CD1c-positive myeloid dendritic cell (primary cell): ENCODE measurements around the gene MVP.
"Not testable (repeated sequence)": the region's sequence is repeated elsewhere in the genome, so short reads cannot be mapped to it uniquely, and the experiment has no call there.

ENCODE experiments used
- DNase-seq: peaks from one replicate; pipeline ENCODE4 v3.0.0-alpha.2; 2016; ENCODE audit errors: extremely low spot score

MVP gene

DNA sequence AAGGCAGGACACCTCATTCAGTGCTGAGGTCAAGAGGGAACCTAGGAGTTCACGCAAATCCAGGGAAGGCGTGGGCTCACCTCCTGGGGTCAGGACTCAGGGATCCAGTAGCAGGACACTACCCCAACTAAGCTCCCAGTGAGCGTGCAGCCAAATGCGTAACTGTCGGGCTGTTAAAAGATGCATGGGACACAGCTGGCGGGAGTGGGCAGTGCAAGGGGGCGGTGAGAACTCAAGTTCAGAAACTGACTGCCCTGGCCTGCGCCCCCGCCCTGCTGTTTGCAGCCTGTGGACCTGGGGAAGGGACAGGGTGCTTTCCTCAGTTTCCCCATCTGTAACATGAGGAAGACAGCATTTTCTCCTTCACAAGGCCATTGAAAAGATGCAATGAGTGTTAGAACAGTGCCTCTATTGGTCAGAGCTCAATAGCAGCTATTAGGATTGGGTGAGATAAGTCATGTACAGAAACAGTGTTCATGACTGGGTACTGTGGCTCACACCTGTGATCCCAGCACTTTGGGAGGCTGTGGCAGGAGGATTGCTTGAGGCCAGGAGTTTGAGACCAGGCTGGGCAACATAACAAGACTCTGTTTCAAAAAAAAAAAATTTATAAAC, 22.6 kb downstream of the MVP start:
- DNase-seq = no peak

GRCh38 chr16:29843931-29844330, 23.7 kb downstream of the MVP start:
- DNase-seq = peak; percentile 10

DNA sequence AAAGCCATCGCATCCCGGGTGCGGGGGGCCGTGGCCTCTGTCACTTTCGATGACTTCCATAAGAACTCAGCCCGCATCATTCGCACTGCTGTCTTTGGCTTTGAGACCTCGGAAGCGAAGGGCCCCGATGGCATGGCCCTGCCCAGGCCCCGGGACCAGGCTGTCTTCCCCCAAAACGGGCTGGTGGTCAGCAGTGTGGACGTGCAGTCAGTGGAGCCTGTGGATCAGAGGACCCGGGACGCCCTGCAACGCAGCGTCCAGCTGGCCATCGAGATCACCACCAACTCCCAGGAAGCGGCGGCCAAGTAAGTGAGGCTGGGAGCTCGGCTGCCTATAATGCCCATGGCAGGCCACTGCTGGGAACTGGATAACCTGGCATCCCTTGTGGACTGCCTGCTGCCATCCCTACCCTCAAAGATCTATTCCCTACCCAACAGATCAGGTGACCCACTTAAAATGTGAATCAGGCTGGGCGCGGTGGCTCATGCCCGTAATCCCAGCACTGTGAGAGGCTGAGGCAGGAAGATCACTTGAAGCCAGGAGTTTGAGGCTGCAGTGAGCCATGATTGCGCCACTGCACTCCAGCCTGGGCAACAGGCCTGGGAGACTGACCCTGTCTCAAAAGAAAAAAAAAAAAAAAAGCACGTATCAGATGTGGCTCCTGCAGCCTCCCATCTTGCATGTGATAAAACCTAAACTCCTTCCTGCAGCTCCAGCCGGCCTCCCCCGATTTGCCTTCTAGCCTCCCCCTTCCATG, 24.5 kb downstream of the MVP start:
- DNase-seq = no peak

DNA sequence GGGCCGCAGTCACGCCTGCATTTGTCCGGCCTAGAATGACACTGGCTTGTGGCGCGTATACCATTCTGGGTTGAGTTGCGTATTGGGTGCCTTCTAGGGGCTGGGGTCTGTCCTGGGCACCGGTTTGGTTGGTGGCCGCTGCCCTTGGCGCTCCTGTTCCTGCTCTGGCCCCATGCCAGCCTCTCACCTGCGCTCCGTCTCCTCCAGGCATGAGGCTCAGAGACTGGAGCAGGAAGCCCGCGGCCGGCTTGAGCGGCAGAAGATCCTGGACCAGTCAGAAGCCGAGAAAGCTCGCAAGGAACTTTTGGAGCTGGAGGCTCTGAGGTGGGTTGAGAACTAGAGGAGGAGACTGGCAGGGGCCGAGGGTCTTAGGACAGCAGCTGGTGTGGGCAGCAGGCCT, 25.4 kb downstream of the MVP start:
- no peak for DNase-seq

- DNase-seq = peak; percentile 82
These were observed 28.4 kb downstream of the MVP start for GRCh38 chr16:29848420-29849297.

- DNase-seq = no peak
These were observed 29.2 kb downstream of the MVP start for GRCh38 chr16:29849505-29849904.

DNA sequence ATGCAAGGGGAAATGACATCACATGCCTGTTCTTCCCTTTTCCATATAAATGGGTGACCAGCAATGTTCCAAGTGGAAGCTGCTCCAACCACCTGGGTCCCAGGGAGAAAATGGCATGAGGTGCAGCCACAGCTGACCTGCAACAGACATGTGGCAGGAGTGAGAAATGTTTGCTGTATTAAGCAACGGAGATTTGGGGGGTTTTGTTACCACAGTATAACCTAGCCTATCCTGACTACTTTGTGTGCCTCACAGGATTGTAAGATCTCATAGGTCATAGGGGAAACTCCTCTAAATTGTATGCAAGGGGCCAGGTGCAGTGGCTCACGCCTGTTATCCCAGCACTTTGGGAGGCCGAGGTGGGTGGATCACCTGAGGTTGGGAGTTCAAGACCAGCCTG, 30.7 kb downstream of the MVP start:
- no peak for DNase-seq

DNA sequence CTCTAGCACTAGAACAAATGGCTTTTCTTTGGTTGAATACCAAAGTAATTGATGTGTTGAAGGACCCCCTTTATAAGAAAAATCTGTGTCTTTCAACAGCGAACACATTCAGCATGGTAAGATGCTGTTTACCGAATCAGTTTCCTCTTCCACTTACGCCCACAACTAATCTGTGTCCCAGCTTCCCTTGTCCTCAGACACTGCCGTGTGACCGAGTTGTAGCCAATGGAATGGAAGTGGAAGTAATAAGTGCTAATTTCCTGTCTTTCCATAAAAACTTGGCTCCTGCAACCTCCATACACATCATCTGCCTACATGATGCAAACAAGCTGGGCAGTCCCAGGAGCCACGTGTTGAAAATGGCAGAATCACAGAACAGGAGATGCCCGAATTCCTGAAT, 32.4 kb downstream of the MVP start:
- peak; percentile 67 for DNase-seq

- DNase-seq = no peak
These were observed 34.3 kb downstream of the MVP start for GRCh38 chr16:29854520-29855100.

- DNase-seq = no peak
These were observed 37.0 kb downstream of the MVP start for GRCh38 chr16:29857133-29857760.

GRCh38 chr16:29858149-29858849, 38.0 kb downstream of the MVP start:
- DNase-seq = peak; percentile 33

- DNase-seq = no peak
These were observed 38.7 kb downstream of the MVP start for GRCh38 chr16:29858974-29859373.

DNA sequence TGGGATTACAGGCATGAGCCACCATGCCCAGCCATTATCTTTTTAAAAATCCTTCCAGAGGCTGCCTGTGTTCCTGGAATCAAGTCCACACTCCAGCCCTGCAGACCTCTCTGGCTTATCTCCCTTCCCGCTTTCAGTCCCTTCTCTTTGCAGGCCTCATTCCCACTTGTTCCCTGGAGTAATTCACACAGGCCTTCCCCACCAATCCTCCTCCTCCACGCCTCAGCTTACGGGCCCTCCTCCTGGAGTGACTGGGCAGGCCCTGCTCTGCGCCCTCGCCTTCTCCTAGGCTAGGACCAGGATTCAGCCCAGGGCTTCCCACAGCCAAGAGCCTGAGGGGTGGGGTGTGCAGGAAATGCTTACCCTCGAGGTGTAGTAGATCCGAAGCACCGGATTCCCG, 40.0 kb downstream of the MVP start:
- no peak for DNase-seq

DNA sequence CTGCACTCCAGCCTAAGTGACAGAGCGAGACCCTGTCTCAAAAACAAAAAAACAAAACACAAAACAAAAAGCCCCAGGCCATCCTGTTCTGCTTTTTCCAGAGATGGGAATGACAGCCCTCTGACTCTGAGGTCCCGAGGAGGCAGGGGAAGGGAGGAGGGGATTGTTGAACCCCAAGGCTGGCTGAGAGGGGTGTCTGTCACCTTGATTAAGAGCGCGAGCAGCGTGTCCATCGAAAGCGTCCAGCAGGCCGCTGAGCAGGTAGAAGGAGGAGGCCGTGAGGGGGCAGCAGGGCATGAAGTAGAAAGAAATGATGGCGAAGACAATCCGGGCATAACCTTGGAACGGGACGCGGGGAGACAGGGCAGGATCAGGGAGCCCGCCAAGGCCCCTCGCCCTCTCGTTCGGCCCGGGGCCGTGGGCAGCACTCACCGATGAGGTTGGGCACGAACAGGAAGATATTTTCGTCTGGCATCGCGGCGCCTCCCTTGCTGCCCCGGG, 42.2 kb downstream of the MVP start:
- DNase-seq = no peak

GRCh38 chr16:29862884-29863668, 42.8 kb downstream of the MVP start, which contains the start of gene CDIPT:
TSS of gene CDIPT (minus strand) at chr16:29863226. CDS start at chr16:29862857, 369 bp downstream.
- peak; percentile 97 for DNase-seq

- no peak for DNase-seq
These were observed 43.4 kb downstream of the MVP start for GRCh38 chr16:29863669-29863984.

DNA sequence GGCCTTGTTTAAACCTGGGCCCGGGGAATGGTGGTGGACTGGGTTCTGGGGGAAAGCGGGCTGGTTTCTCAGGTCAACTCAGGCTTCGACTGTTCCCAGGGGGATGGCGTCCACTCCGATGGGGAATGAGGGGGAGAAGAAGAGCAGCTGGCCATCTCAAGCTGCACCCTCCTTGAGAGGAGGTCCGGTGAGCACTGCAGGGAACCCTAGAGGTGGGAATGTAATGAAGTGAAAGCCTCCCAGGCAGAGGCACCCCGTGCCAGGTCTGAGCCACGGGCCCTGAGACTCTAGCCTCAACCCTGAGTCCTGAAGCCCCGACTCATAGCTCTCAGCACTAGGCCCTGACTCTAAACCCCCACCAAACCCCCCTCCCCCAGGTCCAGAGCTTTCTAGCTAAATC, 43.9 kb downstream of the MVP start:
- DNase-seq = no peak

DNA sequence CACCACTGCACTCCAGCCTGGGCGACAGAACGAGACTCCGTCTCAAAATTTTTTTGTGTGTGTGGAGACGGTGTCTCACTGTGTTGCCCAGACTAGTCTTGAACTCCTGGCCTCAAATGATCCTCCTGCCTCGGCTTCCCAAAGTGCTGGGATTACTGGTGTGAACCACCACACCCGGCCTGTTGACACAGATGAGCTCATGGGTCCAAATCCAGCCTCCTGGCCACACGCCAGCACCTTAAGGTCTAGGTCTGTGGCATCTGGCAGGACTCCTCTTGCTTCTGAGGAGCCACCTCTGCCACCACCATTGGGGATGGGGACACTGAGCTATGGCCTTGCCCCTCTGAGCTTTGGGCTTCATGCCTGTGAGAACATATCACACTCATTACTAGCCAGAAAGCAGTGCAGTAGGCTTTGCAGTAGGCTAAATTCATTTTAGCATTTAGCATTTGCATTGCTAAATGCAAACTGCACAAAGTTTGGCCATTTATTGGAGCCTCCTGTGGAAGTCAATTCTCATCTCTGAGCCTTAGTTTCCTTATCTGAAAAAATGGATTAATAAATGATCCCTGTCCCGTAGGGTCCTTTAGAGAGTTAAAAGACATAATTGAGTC, 48.2 kb downstream of the MVP start:
- no peak for DNase-seq

GRCh38 chr16:29869067-29869466, 48.8 kb downstream of the MVP start:
- DNase-seq = not testable (repeated sequence)
